HepG2 (cell line): ENCODE measurements around the gene PFN4. TPM values are rescaled to one million over a fixed set of nuclear protein-coding genes. Genes with fewer than 3 reads are reported as not detected.
A peak's percentile ranks its signal among the peaks of the same experiment; 100 is the strongest.

Experiments used
- DNMT1 ChIP-seq: sonication (generic); formaldehyde crosslinking; IDR thresholded peaks from 2 replicates; pipeline ENCODE4 v1.5.1; 2020; ENCODE audit warnings: mild to moderate bottlenecking, missing genetic modification reagents
- GZF1 ChIP-seq: sonication (generic); formaldehyde crosslinking; IDR thresholded peaks from 2 replicates; pipeline ENCODE4 v1.5.1; 2020; ENCODE audit warnings: mild to moderate bottlenecking, missing genetic modification reagents
- JUN ChIP-seq: sonication (generic); formaldehyde crosslinking; IDR thresholded peaks from 2 replicates; pipeline ENCODE4 v1.4.0; 2020; ENCODE audit warnings: mild to moderate bottlenecking, missing genetic modification reagents
- MBD4 ChIP-seq: IDR thresholded peaks from 2 replicates; pipeline ENCODE4 v1.6.1; 2012; ENCODE audit warnings: low read length, inconsistent platforms, borderline replicate concordance
- NFIB ChIP-seq: sonication (generic); formaldehyde crosslinking; IDR thresholded peaks from 2 replicates; pipeline ENCODE4 v1.9.0; 2021; ENCODE audit warnings: missing genetic modification reagents, mild to moderate bottlenecking, borderline replicate concordance
- NONO ChIP-seq, 2 experiments: fragments of 450-650 bp in 1 of 2; sonication (generic) in 1 of 2; formaldehyde crosslinking in 1 of 2; IDR thresholded peaks in 1 of 2; conservative IDR thresholded peaks in 1 of 2; 2 replicates each; pipeline versions ENCODE4 v1.6.1 to v1.8.0; 2017 to 2022; ENCODE audit warnings: mild to moderate bottlenecking in 1 of 2, missing genetic modification reagents in 1 of 2, moderate library complexity in 1 of 2
- NRL ChIP-seq: sonication (generic); formaldehyde crosslinking; IDR thresholded peaks from 2 replicates; pipeline ENCODE4 v1.5.0; 2020; ENCODE audit warnings: missing genetic modification reagents, mild to moderate bottlenecking, moderate library complexity, borderline replicate concordance
- SCMH1 ChIP-seq: sonication (generic); formaldehyde crosslinking; IDR thresholded peaks from 2 replicates; pipeline ENCODE4 v1.9.0; 2021; ENCODE audit warnings: missing genetic modification reagents, mild to moderate bottlenecking, borderline replicate concordance
- SIN3A ChIP-seq: IDR thresholded peaks from 2 replicates; pipeline ENCODE4 v1.6.1; 2011; ENCODE audit warnings: low read depth, mild to moderate bottlenecking, control low read depth, low read length, borderline replicate concordance
- ZFP82 ChIP-seq: sonication (generic); formaldehyde crosslinking; IDR thresholded peaks from 2 replicates; pipeline ENCODE4 v1.5.1; 2020; ENCODE audit warnings: mild to moderate bottlenecking, missing genetic modification reagents, borderline replicate concordance
- ZNF124 ChIP-seq: sonication (generic); formaldehyde crosslinking; IDR thresholded peaks from 2 replicates; pipeline ENCODE4 v1.4.0; 2020; ENCODE audit warnings: missing genetic modification reagents
- ZNF652 ChIP-seq: IDR thresholded peaks from 2 replicates; pipeline ENCODE4 v1.6.1; 2016; ENCODE audit warnings: low read depth, borderline replicate concordance
- ZNF766 ChIP-seq: sonication (generic); formaldehyde crosslinking; IDR thresholded peaks from 2 replicates; pipeline ENCODE4 v1.5.0; 2020; ENCODE audit warnings: missing genetic modification reagents, borderline replicate concordance
- ZNF782 ChIP-seq: sonication (generic); formaldehyde crosslinking; IDR thresholded peaks from 2 replicates; pipeline ENCODE4 v1.4.0; 2020; ENCODE audit warnings: missing genetic modification reagents, mild to moderate bottlenecking, borderline replicate concordance
- ZNF879 ChIP-seq: sonication (generic); formaldehyde crosslinking; IDR thresholded peaks from 2 replicates; pipeline ENCODE4 v1.8.1; 2023; ENCODE audit warnings: missing genetic modification reagents
- polyA plus RNA-seq, 8 experiments: library from polyadenylated mRNA; depleted of rRNA in 3 of 8; stranded (reverse) in 7 of 8; unstranded in 1 of 8; fragments of >200 nt; fragmentation: Illumina TruSeq in 4 of 8; extraction: Trizol in 4 of 8; gene quantifications; 2 replicates each; pipeline versions ENCODE4 v1.2.1 to v1.2.3, GENCODE V29; 2011 to 2016; ENCODE audit warnings: low read depth in 4 of 8, missing spikeins in 1 of 8, mixed read lengths in 1 of 8; ENCODE audit not compliant: insufficient read depth in 1 of 8
- total RNA-seq, 5 experiments: library from RNA; depleted of rRNA; stranded (reverse); fragments of >200 nt; fragmentation: Illumina TruSeq; extraction: Trizol; gene quantifications; 2 replicates each; pipeline ENCODE4 v1.2.3, GENCODE V29; 2016; ENCODE audit warnings: low read depth in 1 of 5
- TF ChIP-seq, protein P1 (sequence below): sonication (generic); formaldehyde crosslinking; IDR thresholded peaks from 2 replicates; pipeline ENCODE4 v1.4.0; 2020; ENCODE audit warnings: low read depth, mild to moderate bottlenecking, missing genetic modification reagents
- TF ChIP-seq, protein P2 (sequence below): sonication (generic); formaldehyde crosslinking; IDR thresholded peaks from 2 replicates; pipeline ENCODE4 v1.4.0; 2020; ENCODE audit warnings: missing genetic modification reagents
- TF ChIP-seq, protein P3 (sequence below): sonication (generic); formaldehyde crosslinking; IDR thresholded peaks from 2 replicates; pipeline ENCODE4 v1.5.0; 2020; ENCODE audit warnings: mild to moderate bottlenecking, missing genetic modification reagents, borderline replicate concordance

Gene PFN4
- total and polyA plus RNA-seq, 2 of the 13 experiments (the other 11 are each of a cell fraction or from before 2014, with no cell fraction given) = 0.12 to 0.20 TPM

DNA sequence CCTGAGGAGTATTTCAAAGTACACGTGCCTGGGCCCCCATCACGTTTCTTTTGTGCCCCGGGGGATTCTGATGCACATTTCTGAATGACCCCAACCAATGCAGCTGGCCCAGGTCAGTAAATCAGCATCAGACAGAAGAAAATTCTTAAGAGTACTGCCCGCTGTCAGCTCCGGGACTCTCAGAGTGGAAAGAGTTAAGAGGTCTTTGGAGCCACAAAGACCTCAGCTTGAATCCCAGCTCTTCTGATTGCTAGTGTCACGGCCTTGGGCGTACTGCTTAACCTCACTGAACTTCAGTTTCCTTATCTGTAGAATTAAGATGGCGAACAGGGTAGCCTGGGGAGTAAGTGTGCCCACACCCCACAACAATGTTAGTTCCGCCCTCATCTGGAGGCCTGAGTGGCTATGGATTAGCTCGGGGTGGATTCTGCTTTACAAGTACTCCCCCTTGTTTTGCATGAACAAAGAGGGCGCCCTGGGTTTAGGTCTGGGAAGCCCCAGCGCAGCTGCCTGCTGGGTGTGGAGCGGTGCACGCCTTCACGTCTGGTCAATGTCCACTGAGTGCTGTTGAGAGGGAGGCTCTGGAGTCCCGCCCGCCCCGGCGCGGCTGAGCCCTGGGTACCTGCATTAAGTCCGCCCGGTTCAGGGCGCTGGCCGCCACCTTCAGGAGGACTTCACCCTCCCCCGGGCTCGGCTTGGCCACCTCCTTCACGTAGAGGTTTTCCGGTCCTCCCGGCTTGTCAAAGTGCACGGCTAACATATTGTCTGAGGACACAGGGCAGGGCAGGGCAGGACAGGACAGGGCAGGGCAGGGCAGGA lies 39.4 kb downstream of the PFN4 start (continued):
- TF ChIP-seq, protein P1, sequence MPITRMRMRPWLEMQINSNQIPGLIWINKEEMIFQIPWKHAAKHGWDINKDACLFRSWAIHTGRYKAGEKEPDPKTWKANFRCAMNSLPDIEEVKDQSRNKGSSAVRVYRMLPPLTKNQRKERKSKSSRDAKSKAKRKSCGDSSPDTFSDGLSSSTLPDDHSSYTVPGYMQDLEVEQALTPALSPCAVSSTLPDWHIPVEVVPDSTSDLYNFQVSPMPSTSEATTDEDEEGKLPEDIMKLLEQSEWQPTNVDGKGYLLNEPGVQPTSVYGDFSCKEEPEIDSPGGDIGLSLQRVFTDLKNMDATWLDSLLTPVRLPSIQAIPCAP = no peak; the same call in none of the 2 replicates
- TF ChIP-seq JUN (CRISPR knock-in tag) (peak; percentile 29), DNMT1 (CRISPR knock-in tag) (peak; percentile 93; the same call in 1 of the 2 replicates), ZFP82 (CRISPR knock-in tag) (peak; percentile 96; the same call in 1 of the 2 replicates), NFIB (no peak), NONO (IDR thresholded peaks at IDR 0.05) (no peak), NONO (CRISPR knock-in tag; conservative IDR thresholded peaks at IDR 0.05) (peak; percentile 99), ZNF766 (CRISPR knock-in tag) (no peak; the same call in 1 of the 2 replicates), ZNF782 (peak; percentile 89), SCMH1 (CRISPR knock-in tag) (no peak), ZNF124 (CRISPR knock-in tag) (peak; percentile 53; the same call in 1 of the 2 replicates), NRL (0 out of 2 replicates have a peak, but pooled peaks have one; percentile 1), MBD4 (no peak), ZNF652 (CRISPR knock-in tag) (peak; percentile 86), ZNF879 (CRISPR knock-in tag) (peak; percentile 43; the same call in 1 of the 2 replicates), SIN3A (peak; percentile 61), GZF1 (CRISPR knock-in tag) (peak; percentile 54; the same call in 1 of the 2 replicates)
- TF ChIP-seq, protein P2, sequence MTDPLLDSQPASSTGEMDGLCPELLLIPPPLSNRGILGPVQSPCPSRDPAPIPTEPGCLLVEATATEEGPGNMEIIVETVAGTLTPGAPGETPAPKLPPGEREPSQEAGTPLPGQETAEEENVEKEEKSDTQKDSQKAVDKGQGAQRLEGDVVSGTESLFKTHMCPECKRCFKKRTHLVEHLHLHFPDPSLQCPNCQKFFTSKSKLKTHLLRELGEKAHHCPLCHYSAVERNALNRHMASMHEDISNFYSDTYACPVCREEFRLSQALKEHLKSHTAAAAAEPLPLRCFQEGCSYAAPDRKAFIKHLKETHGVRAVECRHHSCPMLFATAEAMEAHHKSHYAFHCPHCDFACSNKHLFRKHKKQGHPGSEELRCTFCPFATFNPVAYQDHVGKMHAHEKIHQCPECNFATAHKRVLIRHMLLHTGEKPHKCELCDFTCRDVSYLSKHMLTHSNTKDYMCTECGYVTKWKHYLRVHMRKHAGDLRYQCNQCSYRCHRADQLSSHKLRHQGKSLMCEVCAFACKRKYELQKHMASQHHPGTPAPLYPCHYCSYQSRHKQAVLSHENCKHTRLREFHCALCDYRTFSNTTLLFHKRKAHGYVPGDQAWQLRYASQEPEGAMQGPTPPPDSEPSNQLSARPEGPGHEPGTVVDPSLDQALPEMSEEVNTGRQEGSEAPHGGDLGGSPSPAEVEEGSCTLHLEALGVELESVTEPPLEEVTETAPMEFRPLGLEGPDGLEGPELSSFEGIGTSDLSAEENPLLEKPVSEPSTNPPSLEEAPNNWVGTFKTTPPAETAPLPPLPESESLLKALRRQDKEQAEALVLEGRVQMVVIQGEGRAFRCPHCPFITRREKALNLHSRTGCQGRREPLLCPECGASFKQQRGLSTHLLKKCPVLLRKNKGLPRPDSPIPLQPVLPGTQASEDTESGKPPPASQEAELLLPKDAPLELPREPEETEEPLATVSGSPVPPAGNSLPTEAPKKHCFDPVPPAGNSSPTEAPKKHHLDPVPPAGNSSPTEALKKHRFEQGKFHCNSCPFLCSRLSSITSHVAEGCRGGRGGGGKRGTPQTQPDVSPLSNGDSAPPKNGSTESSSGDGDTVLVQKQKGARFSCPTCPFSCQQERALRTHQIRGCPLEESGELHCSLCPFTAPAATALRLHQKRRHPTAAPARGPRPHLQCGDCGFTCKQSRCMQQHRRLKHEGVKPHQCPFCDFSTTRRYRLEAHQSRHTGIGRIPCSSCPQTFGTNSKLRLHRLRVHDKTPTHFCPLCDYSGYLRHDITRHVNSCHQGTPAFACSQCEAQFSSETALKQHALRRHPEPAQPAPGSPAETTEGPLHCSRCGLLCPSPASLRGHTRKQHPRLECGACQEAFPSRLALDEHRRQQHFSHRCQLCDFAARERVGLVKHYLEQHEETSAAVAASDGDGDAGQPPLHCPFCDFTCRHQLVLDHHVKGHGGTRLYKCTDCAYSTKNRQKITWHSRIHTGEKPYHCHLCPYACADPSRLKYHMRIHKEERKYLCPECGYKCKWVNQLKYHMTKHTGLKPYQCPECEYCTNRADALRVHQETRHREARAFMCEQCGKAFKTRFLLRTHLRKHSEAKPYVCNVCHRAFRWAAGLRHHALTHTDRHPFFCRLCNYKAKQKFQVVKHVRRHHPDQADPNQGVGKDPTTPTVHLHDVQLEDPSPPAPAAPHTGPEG (CRISPR knock-in tag) = peak; percentile 72; the same call in 1 of the 2 replicates
- TF ChIP-seq, protein P3, sequence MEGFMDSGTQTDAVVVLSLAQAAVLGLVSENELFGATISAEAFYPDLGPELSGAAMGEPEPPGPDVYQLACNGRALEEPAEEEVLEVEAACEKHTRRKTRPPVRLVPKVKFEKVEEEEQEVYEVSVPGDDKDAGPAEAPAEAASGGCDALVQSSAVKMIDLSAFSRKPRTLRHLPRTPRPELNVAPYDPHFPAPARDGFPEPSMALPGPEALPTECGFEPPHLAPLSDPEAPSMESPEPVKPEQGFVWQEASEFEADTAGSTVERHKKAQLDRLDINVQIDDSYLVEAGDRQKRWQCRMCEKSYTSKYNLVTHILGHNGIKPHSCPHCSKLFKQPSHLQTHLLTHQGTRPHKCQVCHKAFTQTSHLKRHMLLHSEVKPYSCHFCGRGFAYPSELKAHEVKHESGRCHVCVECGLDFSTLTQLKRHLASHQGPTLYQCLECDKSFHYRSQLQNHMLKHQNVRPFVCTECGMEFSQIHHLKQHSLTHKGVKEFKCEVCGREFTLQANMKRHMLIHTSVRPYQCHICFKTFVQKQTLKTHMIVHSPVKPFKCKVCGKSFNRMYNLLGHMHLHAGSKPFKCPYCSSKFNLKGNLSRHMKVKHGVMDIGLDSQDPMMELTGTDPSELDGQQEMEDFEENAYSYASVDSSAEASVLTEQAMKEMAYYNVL = no peak
